ENCODE data around the gene ZCCHC14.
"Not testable (repeated sequence)": the region's sequence is repeated elsewhere in the genome, so short reads cannot be mapped to it uniquely, and the experiment has no call there.

ZCCHC14 gene

DNA sequence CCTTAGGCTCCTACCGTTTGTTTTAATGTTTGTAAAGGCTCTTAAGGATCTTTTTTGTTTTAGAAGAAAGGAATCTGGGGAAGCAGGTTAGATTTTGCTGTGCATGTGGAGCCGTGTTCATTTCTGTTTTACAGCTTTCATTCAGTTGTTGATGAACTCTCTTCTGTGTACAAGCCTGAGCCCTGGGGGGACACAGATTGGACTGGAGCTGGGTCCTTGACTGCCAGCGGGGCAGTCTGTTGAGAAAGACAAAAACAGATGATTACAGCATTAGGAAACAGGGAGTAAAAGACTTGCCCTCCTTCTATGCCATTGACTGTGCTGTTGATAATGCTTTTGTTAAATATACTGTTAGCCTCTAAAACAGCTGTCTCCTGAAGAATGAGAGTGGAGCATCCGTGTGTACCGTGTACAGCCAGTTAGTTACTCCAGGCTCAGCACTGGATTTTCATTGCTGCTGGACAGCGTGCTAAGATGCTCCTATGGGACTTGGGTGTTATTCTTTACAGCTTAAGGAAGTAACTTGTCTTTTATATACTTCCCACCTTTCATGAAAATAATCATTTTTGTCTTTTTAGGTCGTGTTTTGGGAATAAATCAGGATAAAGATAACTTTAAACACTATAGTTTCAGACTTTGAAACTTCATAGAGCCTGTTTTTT, 97.5 kb downstream of the ZCCHC14 start:
- DNase-seq, result no peak

- no peak for DNase-seq
Measured at GRCh38 chr16:87393680-87394055, 99.2 kb downstream of the ZCCHC14 start.

DNA sequence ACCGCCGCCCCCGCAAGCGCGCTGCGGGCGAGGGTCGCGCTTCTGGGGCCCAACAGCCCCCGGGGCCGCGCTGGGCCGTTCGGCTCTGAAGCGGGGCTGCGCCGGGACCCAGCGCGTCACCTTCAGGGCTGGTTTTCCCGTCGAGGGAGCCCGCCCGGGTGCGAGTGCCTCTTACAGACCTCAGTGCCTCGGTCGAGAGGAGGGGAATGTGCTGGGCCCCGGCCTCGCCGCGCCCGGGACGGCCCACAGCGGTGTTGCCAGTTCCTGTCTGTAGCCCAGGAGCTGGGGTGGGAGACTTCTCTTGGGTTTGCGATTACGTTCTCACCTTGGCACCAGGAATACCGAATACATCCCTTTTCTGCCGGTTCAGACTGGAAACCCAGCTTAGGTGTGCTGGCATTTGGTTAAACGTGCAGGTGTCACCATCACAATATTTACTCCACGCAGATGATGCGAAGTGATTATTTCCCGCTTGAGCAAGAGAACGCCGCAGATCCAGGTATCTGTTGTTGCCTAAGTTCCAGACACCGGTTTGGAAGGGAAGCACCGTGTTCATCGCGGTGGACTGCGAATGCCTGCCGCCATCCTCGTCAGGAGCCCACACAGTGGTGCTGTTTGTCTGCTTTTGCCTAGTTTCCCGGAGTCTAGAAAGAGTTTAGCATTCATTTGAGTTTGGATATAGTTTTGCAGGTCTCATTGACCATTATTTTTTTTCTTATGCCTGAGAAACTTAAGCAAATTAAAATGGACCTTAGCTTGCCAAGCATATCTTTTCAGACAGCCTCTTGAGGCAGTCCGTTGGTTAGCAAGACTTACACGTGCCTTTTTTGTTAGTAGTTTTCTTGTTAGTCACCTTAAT, 99.8 kb downstream of the ZCCHC14 start:
- DNase-seq, result peak; percentile 42

DNA sequence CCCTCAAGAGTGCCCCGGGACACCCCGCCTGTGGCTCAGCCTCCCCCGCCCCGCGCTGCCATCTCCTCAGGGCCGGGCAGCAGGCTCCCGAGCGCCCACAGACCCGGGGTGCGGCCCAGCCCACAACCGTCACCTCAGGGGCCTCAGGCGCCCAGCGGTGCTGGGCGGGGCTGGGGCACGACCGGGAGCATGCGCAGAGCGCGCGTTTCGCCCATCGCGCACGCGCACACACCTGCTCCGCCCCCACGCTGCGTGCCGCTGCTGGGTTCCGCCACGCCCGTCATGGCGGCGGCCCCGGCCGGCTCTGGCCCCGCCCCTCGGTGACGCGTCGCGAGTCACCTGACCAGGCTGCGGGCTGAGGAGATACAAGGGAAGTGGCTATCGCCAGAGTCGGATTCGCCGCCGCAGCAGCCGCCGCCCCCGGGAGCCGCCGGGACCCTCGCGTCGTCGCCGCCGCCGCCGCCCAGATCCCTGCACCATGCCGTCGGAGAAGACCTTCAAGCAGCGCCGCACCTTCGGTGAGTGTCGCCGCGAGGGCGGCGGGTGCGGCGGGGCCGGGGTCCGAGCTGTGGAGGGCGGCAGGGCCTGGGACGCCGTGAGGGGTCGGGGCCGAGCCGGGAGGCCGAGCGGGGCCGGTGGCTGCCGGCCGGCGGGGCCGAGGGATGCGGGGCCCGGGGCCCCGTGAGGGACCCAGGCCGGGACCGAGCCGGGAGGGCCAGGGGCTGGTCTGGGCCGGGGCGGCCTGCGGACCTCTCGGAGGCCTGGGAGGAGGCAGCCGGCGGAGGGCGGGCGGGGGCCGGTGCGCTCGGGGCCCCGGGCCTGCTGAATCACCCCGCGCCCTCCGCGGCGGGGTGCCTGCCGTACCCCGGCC, 100.6 kb downstream of the ZCCHC14 start, which contains the start of gene MAP1LC3B:
TSS of gene MAP1LC3B (plus strand) at position 387 of the 871 bp plus-strand sequence. CDS start at position 479, 92 bp downstream.
- DNase-seq, result peak; percentile 92

GRCh38 chr16:87391324-87391949, 101.4 kb downstream of the ZCCHC14 start:
- DNase-seq, result peak; percentile 47

DNA sequence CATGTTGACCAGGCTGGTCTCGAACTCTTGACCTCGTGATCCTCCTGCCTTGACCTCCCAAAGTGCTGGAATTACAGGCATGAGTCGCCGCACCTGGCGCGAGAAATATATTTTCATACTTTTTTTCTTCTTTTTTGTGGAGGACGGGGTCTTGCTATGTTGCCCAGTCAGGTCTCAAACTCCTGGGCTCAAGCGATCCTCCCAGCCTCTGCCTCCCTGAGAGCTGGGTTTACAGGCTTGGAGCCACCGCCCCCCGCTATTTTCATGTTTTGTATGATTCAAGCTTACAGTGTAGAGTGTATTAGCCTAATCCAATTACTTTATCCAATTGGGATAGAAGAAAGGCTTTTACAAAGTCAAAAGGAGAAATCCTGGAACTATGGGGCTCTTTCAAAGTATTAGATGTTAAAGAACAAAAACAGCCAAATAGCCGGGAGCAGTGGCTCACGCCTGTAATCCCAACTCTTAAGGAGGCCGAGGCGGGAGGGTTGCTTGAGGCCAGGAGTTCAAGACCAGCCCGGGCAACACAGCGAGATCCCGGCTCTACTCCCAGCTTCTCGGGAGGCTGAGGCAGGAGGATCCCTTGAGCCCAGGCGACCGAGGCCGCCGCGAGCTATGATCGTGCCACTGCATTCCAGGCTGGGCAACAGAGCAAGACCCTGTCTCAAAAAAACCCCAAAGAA, 102.0 kb downstream of the ZCCHC14 start:
- DNase-seq, result no peak

- not testable (repeated sequence) for DNase-seq
Measured at GRCh38 chr16:87389914-87390313, 102.9 kb downstream of the ZCCHC14 start.

DNA sequence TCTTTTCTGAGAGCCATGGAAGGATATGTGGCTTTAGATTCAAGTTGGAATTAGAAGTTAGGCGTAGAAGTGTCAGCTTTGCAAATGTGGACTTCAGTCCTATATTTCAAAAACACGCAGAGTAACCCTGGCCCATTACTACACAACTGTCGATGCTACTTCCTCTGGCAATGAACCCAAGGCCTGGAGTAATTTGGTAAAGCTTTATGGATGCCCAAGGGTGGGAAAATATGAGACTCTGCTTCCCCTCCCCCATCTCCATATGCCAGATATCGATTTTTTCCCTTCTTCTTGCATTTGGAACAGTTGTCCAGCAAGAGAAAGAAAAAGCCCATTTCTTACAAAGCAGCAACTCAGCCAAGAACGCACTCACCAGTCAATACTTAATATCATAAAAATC, 103.6 kb downstream of the ZCCHC14 start:
- DNase-seq, result peak; percentile 3

DNA sequence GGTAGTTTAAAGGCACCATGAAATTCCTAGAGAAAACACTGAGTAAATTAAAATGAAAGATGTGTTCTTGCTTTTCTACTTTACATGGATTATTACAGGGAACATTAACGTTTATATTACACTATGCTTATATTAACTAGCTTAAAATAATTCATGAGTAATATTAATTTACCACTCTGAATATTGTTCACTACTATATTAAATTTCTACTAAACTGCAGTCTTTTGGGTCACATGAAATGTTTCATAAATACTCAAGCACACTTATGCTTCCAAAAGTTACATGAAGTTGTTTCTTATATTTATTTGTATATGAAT, 104.0 kb downstream of the ZCCHC14 start:
- no peak for DNase-seq

DNA sequence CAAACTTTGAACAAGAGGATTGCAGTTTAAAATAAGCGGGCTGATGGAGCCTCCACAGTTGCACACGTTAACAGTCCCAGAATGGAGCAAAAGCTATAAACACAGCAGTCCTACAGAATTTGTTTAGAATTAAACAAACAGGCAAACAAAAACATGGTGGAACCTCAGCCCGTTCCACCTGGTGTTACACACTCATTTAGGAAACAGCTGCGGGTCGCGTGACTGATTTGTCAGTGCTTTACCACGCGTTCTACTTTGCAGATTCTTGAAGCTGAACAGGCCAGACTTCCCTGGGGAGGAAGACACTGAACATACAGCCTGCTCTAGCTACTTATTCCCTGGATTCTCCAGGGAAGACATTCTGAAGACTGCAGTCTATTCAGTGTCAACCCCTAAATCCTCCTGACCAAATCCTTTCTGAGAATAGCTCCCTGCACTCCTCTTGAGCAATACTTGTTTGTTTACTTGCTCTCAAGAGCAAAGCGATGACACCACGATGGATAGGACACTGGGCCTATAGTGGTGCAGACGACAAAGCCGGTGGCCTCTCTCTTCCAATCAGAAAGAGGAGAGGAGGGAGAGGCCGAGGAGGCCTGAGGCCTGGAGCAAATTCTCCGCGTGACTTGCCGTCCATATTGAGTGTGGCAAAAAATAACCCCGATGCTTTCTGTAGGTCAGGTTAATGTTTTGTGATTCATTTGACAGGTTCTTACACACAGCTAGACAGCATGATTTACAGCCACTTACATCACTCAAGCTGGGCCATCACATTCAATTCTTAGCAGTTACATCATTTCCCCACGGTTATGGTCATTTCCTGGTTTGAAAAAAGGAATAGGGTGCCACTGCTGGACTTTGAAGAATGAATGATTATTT, 104.6 kb downstream of the ZCCHC14 start:
- DNase-seq, result peak; percentile 96

DNA sequence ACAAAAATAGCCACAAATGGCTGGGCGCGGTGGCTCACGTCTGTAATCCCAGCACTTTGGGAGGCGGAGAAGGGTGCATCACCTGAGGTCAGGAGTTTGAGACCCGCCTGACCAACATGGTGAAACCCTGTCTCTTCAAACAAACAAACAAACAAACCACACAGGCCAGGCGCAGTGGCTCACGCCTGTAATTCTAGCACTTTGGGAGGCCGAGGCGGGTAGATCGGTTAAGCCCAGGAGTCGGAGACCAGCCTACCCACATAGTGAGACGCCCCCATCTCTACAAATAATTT, 108.0 kb downstream of the ZCCHC14 start:
- DNase-seq, result not testable (repeated sequence)

DNA sequence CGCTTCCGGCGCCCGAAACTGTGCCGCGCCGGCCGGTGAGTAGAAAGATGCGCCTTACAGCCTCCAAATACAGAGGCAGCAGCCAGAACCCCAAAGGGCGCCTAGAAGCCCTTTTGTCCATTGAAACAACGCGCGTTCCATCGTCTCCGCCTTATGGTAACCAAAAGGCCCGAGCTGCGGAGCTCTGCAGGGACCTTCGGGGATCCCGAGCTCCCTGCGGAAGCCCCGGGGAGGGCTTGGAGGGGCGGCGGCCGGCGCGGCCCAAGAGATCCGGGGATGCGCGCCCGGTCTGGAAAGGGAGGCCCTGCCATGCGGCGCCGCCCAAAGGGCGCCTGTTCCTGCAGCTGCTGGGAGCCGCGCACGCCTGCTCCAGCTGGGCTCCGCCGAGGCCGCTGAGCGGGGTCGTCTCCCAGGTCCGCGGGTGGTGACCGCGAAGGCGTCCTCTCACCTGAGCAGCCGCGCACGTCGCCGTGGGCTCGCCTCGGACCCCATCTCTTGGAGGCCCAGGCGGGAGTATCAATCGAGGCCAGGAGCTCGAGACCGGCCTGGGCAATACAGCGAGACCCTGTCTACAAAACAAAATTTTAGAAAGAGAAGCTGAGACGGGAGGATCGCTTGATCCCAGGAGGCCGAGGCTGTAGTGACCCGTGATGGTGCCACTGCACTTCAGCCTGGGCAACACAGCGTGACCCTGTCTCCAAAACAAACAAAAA, 108.5 kb downstream of the ZCCHC14 start:
- peak; percentile 81 for DNase-seq

- DNase-seq, result peak; percentile 93
Measured at GRCh38 chr16:87383505-87384161, 109.2 kb downstream of the ZCCHC14 start, which contains the start of gene FBXO31. Gene FBXO31, minus strand, starts transcription at chr16:87383776. Its CDS starts 32 bp downstream, at chr16:87383744.

GRCh38 chr16:87382023-87382785, 110.6 kb downstream of the ZCCHC14 start:
- peak; percentile 56 for DNase-seq

DNA sequence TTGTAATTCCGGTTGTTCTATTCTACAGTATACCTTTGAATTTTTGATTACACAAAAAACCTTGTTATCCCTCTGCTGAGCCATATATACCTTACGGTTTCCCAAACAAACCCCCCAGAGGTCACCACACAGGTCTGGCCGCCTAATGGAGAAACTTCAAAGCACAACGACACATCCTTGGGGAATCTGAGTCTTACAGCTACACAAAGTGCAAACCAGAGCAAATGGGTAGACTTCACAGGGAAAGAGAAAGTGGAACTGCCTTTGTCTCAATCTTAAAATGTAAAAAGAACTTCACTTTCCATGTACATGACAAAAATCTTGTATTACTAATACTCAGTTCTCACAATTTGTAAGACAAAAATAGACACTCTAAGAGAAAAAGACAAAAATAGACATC, 111.9 kb downstream of the ZCCHC14 start:
- no peak for DNase-seq

- no peak for DNase-seq
Measured at GRCh38 chr16:87380403-87380802, 112.4 kb downstream of the ZCCHC14 start.

- DNase-seq, result peak; percentile 8
Measured at GRCh38 chr16:87379312-87379752, 113.5 kb downstream of the ZCCHC14 start.

GRCh38 chr16:87376660-87377059, 116.2 kb downstream of the ZCCHC14 start:
- DNase-seq, result no peak

Measured in NCI-H69 (cell line).